Vagina (tissue), 2 donors: ENCODE results near the gene MVK. TPM values are rescaled to one million over a fixed set of nuclear protein-coding genes. Genes with fewer than 3 reads are reported as not detected.

Experiments
- DNase-seq, 2 donors: peaks; one replicate each; pipeline ENCODE4 v3.0.0-alpha.2; 2017; ENCODE audit errors: extremely low spot score in 2 of 2
- H3K27ac ChIP-seq: fragments of 200-600 bp; sonication (generic); one replicate; pipeline ENCODE4 v1.5.1; 2019
- H3K27me3 ChIP-seq: fragments of 200-600 bp; sonication (generic); one replicate; pipeline ENCODE4 v1.5.1; 2019
- H3K36me3 ChIP-seq, 2 donors: fragments of 200-600 bp; sonication (generic); one replicate each; pipeline ENCODE4 v1.5.1; 2017 to 2019
- H3K4me1 ChIP-seq: fragments of 200-600 bp; sonication (generic); one replicate; pipeline ENCODE4 v1.5.1; 2019
- H3K4me3 ChIP-seq, 2 donors: fragments of 200-600 bp; sonication (generic); 1 replicate in 1 of 2; 2 replicates in 1 of 2; pipeline ENCODE4 v1.5.1; 2016 to 2019
- H3K9me3 ChIP-seq: fragments of 200-600 bp; sonication (generic); one replicate; pipeline ENCODE4 v1.5.1; 2019
- POLR2A ChIP-seq, 2 donors: fragments of 450-650 bp; IDR thresholded peaks; one replicate each; pipeline ENCODE4 v1.6.1; 2017; ENCODE audit warnings: antibody characterized with exemption in 2 of 2, mild to moderate bottlenecking in 2 of 2, moderate library complexity in 2 of 2
- POLR2AphosphoS5 ChIP-seq, 2 donors: sonication (generic); formaldehyde crosslinking; IDR thresholded peaks; one replicate each; pipeline ENCODE4 v1.9.0; 2017; ENCODE audit warnings: antibody characterized with exemption in 2 of 2, mild to moderate bottlenecking in 2 of 2, low read depth in 1 of 2; ENCODE audit not compliant: insufficient read depth in 1 of 2
- intact Hi-C: fragments of 100-400 bp; cut with DNase I; formaldehyde crosslinking; loops from one replicate; pipeline ENCODE4 v1.15.1; 2023
- total RNA-seq: library from RNA; depleted of rRNA; stranded (reverse); fragments of >200 nt; gene quantifications from one replicate; pipeline ENCODE4 v1.2.3, GENCODE V29; 2016
- TF ChIP-seq, protein P1 (sequence below), 3 experiments: fragments of 450-650 bp in 2 of 3; fragments of 200-600 bp in 1 of 3; sonication (generic) in 1 of 3; IDR thresholded peaks; one replicate each; pipeline ENCODE4 v1.5.1; 2017 to 2019; ENCODE audit warnings: antibody characterized with exemption in 3 of 3, mild to moderate bottlenecking in 2 of 3, moderate library complexity in 2 of 3

Gene MVK
- total RNA-seq, 1 donor from 2014 or later, result 24.1 TPM

DNA sequence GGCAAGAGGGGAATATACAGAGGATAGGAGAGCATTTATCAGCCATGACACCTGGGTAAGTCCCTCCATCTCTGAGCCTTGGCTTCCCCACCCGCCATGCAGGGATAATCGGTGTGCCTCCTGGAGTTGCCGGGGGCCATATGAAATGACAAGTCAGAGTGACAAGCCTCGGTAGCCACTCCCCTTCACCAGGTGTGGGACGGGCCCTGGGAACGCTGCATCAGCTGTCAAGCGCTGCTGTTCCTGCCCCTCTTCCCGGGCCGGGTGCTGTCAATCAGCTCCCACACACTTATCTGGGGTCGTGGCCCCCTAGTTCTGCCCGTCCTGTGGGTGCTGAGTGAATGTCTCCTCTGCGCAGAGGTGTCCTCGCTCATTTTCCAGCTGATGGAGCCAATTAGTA lies 57.2 kb downstream of the MVK start:
- Histone ChIP-seq H3K36me3 (no peaks in the 10 kb centered on the region), H3K4me3 (no peak overlapping the region), H3K9me3 (no peaks in the 10 kb centered on the region), H3K27ac (no peak overlapping the region), H3K27me3 (no peaks in the 10 kb centered on the region), H3K4me1 (no peaks in the 10 kb centered on the region)
- TF ChIP-seq POLR2A (IDR thresholded peaks at IDR 0.05) (no peak), POLR2AphosphoS5 (IDR thresholded peaks at IDR 0.05; ENCODE audit: insufficient read depth in 1 of 2, low read depth in 1 of 2) (no peak)
- TF ChIP-seq, protein P1, sequence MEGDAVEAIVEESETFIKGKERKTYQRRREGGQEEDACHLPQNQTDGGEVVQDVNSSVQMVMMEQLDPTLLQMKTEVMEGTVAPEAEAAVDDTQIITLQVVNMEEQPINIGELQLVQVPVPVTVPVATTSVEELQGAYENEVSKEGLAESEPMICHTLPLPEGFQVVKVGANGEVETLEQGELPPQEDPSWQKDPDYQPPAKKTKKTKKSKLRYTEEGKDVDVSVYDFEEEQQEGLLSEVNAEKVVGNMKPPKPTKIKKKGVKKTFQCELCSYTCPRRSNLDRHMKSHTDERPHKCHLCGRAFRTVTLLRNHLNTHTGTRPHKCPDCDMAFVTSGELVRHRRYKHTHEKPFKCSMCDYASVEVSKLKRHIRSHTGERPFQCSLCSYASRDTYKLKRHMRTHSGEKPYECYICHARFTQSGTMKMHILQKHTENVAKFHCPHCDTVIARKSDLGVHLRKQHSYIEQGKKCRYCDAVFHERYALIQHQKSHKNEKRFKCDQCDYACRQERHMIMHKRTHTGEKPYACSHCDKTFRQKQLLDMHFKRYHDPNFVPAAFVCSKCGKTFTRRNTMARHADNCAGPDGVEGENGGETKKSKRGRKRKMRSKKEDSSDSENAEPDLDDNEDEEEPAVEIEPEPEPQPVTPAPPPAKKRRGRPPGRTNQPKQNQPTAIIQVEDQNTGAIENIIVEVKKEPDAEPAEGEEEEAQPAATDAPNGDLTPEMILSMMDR (IDR thresholded peaks at IDR 0.05), result no peak
- DNase-seq, result no peak
- intact Hi-C loops, result no loop called here

DNA sequence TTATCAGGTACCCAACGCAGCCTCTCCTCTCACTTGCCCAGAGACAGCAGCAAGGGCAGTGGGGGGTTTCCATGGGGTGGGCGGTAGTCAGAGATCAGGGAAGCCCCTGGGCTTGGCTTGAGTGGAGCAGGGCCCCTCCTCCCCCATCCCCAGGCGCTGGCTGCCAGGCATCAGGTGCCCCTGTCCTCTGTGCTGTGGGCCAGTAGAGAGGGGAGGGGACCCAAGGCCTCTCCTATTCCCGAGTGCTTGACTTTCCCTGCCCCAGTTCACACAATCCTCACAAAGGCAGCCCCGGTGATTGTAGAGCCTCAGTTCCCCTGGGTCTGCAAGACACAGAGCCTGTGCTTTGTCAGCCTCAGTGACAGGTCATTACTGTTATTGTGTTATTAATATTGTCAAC lies 57.7 kb downstream of the MVK start:
- Histone ChIP-seq H3K9me3 (no peaks in the 10 kb centered on the region), H3K27me3 (no peaks in the 10 kb centered on the region), H3K27ac (no peak overlapping the region), H3K36me3 (no peaks in the 10 kb centered on the region), H3K4me1 (no peaks in the 10 kb centered on the region), H3K4me3 (no peak overlapping the region)
- DNase-seq, result no peak
- no peak for TF ChIP-seq POLR2A (IDR thresholded peaks at IDR 0.05)
- TF ChIP-seq POLR2AphosphoS5 (IDR thresholded peaks at IDR 0.05; ENCODE audit: insufficient read depth in 1 of 2, low read depth in 1 of 2), result no peak
- TF ChIP-seq, protein P1 (IDR thresholded peaks at IDR 0.05), result no peak
- intact Hi-C loops, result no loop called here

DNA sequence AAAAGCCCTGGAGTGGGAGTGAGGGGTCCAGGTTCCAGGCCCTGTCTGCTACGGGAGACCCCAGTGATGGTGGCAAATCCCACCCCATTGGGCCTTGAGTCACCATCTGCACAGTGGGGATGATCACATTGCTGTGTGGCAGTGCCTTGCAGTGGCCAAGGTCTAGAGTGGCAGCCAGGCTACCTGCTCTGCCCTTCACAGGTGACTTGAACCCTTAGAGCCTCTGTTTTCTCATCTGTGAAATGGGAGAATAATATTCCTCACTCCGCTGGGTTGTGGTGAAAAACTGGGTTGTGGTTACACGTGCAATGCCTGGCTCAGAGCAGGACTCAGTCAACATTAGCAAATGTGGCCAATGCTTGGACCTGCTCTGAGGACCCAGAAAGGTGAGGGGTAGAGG lies 58.2 kb downstream of the MVK start:
- no peaks in the 10 kb centered on the region for H3K27me3 ChIP-seq
- TF ChIP-seq POLR2AphosphoS5 (IDR thresholded peaks at IDR 0.05; ENCODE audit: insufficient read depth in 1 of 2, low read depth in 1 of 2) (no peak), POLR2A (IDR thresholded peaks at IDR 0.05) (no peak)
- TF ChIP-seq, protein P1 (IDR thresholded peaks at IDR 0.05), result no peak

DNA sequence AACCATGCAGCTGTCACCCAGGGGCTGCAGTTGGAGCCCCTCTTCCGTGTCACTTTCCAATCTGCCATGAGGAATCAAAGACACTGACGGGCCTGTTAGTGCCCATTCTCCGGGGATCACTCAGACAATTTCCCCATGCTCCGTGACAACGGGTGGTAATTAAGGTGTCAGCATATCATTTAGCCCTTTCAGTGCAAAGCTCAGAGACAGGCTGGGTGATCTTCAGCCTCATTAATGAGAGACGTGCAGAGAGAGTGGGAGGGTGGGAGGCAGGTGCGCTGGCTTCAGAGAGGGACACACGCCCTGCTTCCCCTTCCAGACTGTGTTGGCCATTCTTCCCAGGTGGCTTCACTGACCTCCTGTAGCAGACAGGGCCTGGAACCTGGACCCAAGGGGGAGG lies 58.7 kb downstream of the MVK start:
- Histone ChIP-seq H3K4me3 (no peak overlapping the region), H3K9me3 (no peaks in the 10 kb centered on the region), H3K27ac (no peak overlapping the region), H3K27me3 (no peaks in the 10 kb centered on the region), H3K4me1 (no peaks in the 10 kb centered on the region), H3K36me3 (no peaks in the 10 kb centered on the region)
- no peak for DNase-seq
- intact Hi-C loops, result no loop called here
- TF ChIP-seq POLR2A (IDR thresholded peaks at IDR 0.05) (no peak), POLR2AphosphoS5 (IDR thresholded peaks at IDR 0.05; ENCODE audit: insufficient read depth in 1 of 2, low read depth in 1 of 2) (no peak)
- TF ChIP-seq, protein P1 (IDR thresholded peaks at IDR 0.05), result no peak

More for the DNA sequence above, 58.2 kb downstream of the MVK start:
- Histone ChIP-seq H3K27ac (no peak overlapping the region), H3K36me3 (no peaks in the 10 kb centered on the region), H3K4me3 (no peak overlapping the region), H3K9me3 (no peaks in the 10 kb centered on the region), H3K4me1 (no peaks in the 10 kb centered on the region)
- no peak for DNase-seq
- intact Hi-C loops, result no loop called here

DNA sequence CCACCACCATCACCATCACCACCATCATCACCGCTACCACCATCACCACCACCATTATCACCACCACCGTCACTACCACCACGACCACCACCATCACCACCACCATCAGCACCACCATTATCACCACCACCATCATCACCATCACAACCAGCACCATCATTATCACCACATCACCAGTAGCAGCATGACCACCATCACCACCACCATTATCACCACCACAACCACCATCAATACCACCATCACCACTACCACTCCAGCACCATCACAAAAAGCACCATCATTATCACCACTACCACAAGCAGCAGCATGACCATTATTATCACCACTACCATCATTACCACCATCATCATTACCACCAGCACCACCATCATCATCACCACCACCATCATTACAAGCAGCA lies 62.1 kb downstream of the MVK start:
- intact Hi-C loops, result no loop called here
- no peaks in the 10 kb centered on the region for H3K27me3 ChIP-seq
- no peak overlapping the region for H3K4me3 ChIP-seq
- TF ChIP-seq POLR2AphosphoS5 (IDR thresholded peaks at IDR 0.05; ENCODE audit: insufficient read depth in 1 of 2, low read depth in 1 of 2) (no peak), POLR2A (IDR thresholded peaks at IDR 0.05) (no peak)
- TF ChIP-seq, protein P1 (IDR thresholded peaks at IDR 0.05), result no peak
- no peak overlapping the region for H3K27ac ChIP-seq
- no peaks in the 10 kb centered on the region for H3K9me3 ChIP-seq
- H3K36me3 ChIP-seq, result no peaks in the 10 kb centered on the region
- no peaks in the 10 kb centered on the region for H3K4me1 ChIP-seq
- DNase-seq, result no peak
